GM12878 (cell line): ENCODE data around the gene ZDHHC14. TPM values are rescaled to one million over a fixed set of nuclear protein-coding genes. Genes with fewer than 3 reads are reported as not detected.

Experiments used
- ATAC-seq: fragments of 200-7000 bp; cut with Tn5 transposase; 3 replicates; pipeline ENCODE4 v1.9.1; 2020; ENCODE audit warnings: mild to moderate bottlenecking, moderate library complexity
- BruUV-seq: library from RNA; stranded (reverse); fragments of 400-500 nt; replicated peaks from 2 replicates; lab custom pipeline; 2021; lab: Mats Ljungman, UMichigan
- CTCF ChIA-PET: fragments of 300-600 bp; sonication (Branson Sonifier 250); formaldehyde crosslinking; extraction: SDS; loops from one replicate; lab custom pipeline; 2021; ENCODE audit warnings: inconsistent platforms; lab: Yijun Ruan, JAX
- POLR2A ChIA-PET: fragments of 350-600 bp; formaldehyde crosslinking; extraction: SDS; loops from one replicate; lab custom pipeline; 2021; ENCODE audit warnings: inconsistent platforms; lab: Charles Lee
- RAD21 ChIA-PET: fragments of 300-600 bp; sonication (Branson Sonifier 250); formaldehyde crosslinking; loops from one replicate; lab custom pipeline; 2023; ENCODE audit warnings: antibody characterized with exemption; ENCODE audit not compliant: unreplicated experiment; lab: Charles Lee
- SMC1A ChIA-PET: fragments of 300-600 bp; sonication (Branson Sonifier 250); formaldehyde crosslinking; loops from one replicate; lab custom pipeline; 2023; ENCODE audit not compliant: unreplicated experiment, uncharacterized antibody; lab: Charles Lee
- DNase-seq: peaks from one replicate; pipeline ENCODE4 v3.0.0-alpha.2; 2011; ENCODE audit warnings: low read depth, low spot score
- FAIRE-seq: peaks from 3 replicates; lab custom pipeline; 2011; peaks lifted over from hg19 to GRCh38; lab: Jason Lieb, UNC
- H2AFZ ChIP-seq: 2 replicates; pipeline ENCODE4 v1.6.0; 2011; ENCODE audit warnings: low read depth, low read length, control low read depth; ENCODE audit not compliant: control insufficient read depth
- H3K27ac ChIP-seq: 2 replicates; pipeline ENCODE4 v1.5.1; 2011; ENCODE audit warnings: control low read depth; ENCODE audit not compliant: control insufficient read depth, insufficient read depth
- H3K27me3 ChIP-seq, 2 experiments: replicated peaks in 1 of 2; 2 replicates each; pipeline versions ENCODE4 v1.6.0 to v1.6.1; 2011; ENCODE audit warnings: low read length in 1 of 2; ENCODE audit not compliant: control insufficient read depth in 2 of 2, insufficient read depth in 2 of 2
- H3K36me3 ChIP-seq, 2 experiments: 2 replicates each; pipeline ENCODE4 v1.5.1; 2011; ENCODE audit warnings: low read length in 1 of 2; ENCODE audit not compliant: control insufficient read depth in 2 of 2, insufficient read depth in 2 of 2
- H3K4me1 ChIP-seq: 2 replicates; pipeline ENCODE4 v1.6.1; 2011; ENCODE audit warnings: mild to moderate bottlenecking, low read length, moderate library complexity, mixed read lengths; ENCODE audit not compliant: control insufficient read depth, insufficient read depth
- H3K4me2 ChIP-seq: 2 replicates; pipeline ENCODE4 v1.6.0; 2011; ENCODE audit warnings: control low read depth; ENCODE audit not compliant: control insufficient read depth, insufficient read depth
- H3K4me3 ChIP-seq: fragments of 200-600 bp; sonication (generic); 2 replicates; pipeline ENCODE4 v1.5.1; 2016
- H3K79me2 ChIP-seq: 2 replicates; pipeline ENCODE4 v1.6.0; 2011; ENCODE audit warnings: low read length; ENCODE audit not compliant: control insufficient read depth, insufficient read depth
- H3K9ac ChIP-seq: 2 replicates; pipeline ENCODE4 v1.8.0; 2011; ENCODE audit warnings: low read length, control low read depth, mixed read lengths; ENCODE audit not compliant: control insufficient read depth, insufficient read depth
- H3K9me3 ChIP-seq: replicated peaks from 3 replicates; pipeline ENCODE4 v1.5.1; 2011; ENCODE audit warnings: mild to moderate bottlenecking, low read length; ENCODE audit not compliant: control insufficient read depth, insufficient read depth
- H4K20me1 ChIP-seq: 2 replicates; pipeline ENCODE4 v1.6.0; 2011; ENCODE audit not compliant: control insufficient read depth, insufficient read depth
- BMI1 ChIP-seq: fragments of 450-650 bp; IDR thresholded peaks from 2 replicates; pipeline ENCODE4 v1.6.1; 2016; ENCODE audit warnings: mild to moderate bottlenecking, moderate library complexity, borderline replicate concordance
- EP300 ChIP-seq, 2 experiments: fragments of 150-350 bp in 1 of 2; IDR thresholded peaks; 2 replicates each; pipeline ENCODE4 v1.6.1; 2011 to 2012; ENCODE audit warnings: low read depth in 2 of 2, low read length in 2 of 2, borderline replicate concordance in 1 of 2, improper control_type of control experiment in 1 of 2, inconsistent platforms in 1 of 2; ENCODE audit not compliant: control insufficient read depth in 1 of 2
- EZH2 ChIP-seq: IDR thresholded peaks from 2 replicates; pipeline ENCODE4 v1.6.1; 2012; ENCODE audit warnings: low read depth, mild to moderate bottlenecking, control low read depth, inconsistent platforms, low read length, borderline replicate concordance; ENCODE audit not compliant: control insufficient read depth
- MEF2B ChIP-seq: fragments of 450-650 bp; IDR thresholded peaks from 2 replicates; pipeline ENCODE4 v1.6.1; 2018; ENCODE audit warnings: mild to moderate bottlenecking, moderate library complexity; ENCODE audit not compliant: partially characterized antibody, poor library complexity, severe bottlenecking
- MTA3 ChIP-seq: IDR thresholded peaks from 2 replicates; pipeline ENCODE4 v1.6.1; 2012; ENCODE audit warnings: low read length, inconsistent platforms, borderline replicate concordance
- NFYA ChIP-seq: IDR thresholded peaks from 2 replicates; pipeline ENCODE4 v1.6.1; 2011; ENCODE audit warnings: low read depth, mild to moderate bottlenecking, low read length, improper control_type of control experiment, borderline replicate concordance
- NR2C1 ChIP-seq: fragments of 450-650 bp; IDR thresholded peaks from 2 replicates; pipeline ENCODE4 v1.6.1; 2017; ENCODE audit warnings: antibody characterized with exemption, mild to moderate bottlenecking, moderate library complexity
- PAX8 ChIP-seq: fragments of 450-650 bp; IDR thresholded peaks from 2 replicates; pipeline ENCODE4 v1.6.1; 2017; ENCODE audit warnings: mild to moderate bottlenecking, moderate library complexity
- STAT1 ChIP-seq: fragments of 450-650 bp; conservative IDR thresholded peaks from 2 replicates; pipeline ENCODE4 v1.6.1; 2014; ENCODE audit warnings: antibody characterized with exemption, mild to moderate bottlenecking
- WGBS: methylation state at CpG from one replicate; pipeline ENCODE4 v1.1.6; 2016; ENCODE audit warnings: low lambda C conversion rate; ENCODE audit not compliant: insufficient replicate concordance, insufficient coverage; ENCODE audit errors: missing lambda C conversion rate; 5-methylcytosine and 5-hydroxymethylcytosine counted together
- in situ Hi-C: fragments of 300-500 bp; cut with MboI; formaldehyde crosslinking; loops from 9 replicates; pipeline ENCODE4 v1.14.3; 2018; ENCODE audit warnings: mixed read lengths
- intact Hi-C: fragments of 100-400 bp; cut with micrococcal nuclease; formaldehyde crosslinking; loops from one replicate; pipeline ENCODE4 v1.14.2; 2022; ENCODE audit not compliant: unreplicated experiment
- polyA plus RNA-seq, 11 experiments: library from polyadenylated mRNA; depleted of rRNA in 4 of 11; unstranded in 6 of 11; stranded (reverse) in 5 of 11; fragments of >200 nt; fragmentation: Nextera tagmentation in 4 of 11; fragmentation: Illumina TruSeq in 1 of 11; extraction: Ambion mirVana in 4 of 11; extraction: Trizol in 1 of 11; gene quantifications; 1 replicate in 1 of 11; 2 replicates in 10 of 11; pipeline versions ENCODE4 v1.2.1 to v1.2.3, GENCODE V29; 2011 to 2016; ENCODE audit warnings: inconsistent platforms in 2 of 11, missing spikeins in 2 of 11, low read depth in 1 of 11
- total RNA-seq, 4 experiments: library from RNA; depleted of rRNA in 3 of 4; stranded (reverse); fragments of >200 nt in 3 of 4; fragmentation: Illumina TruSeq in 1 of 4; extraction: Trizol in 1 of 4; gene quantifications; 2 replicates each; pipeline versions ENCODE4 v1.2.1 to v1.2.3, GENCODE V29; 2013 to 2021
- TF ChIP-seq, protein P1 (sequence below): fragments of 450-650 bp; IDR thresholded peaks from 2 replicates; pipeline ENCODE4 v1.6.1; 2014; ENCODE audit warnings: mild to moderate bottlenecking
- TF ChIP-seq, protein P2 (sequence below): IDR thresholded peaks from 2 replicates; pipeline ENCODE4 v1.6.1; 2011; ENCODE audit warnings: low read depth, low read length, improper control_type of control experiment, borderline replicate concordance

Gene ZDHHC14
- total and polyA plus RNA-seq, 10 of the 15 experiments (the other 5 are each of a cell fraction or from before 2014, with no cell fraction given): 0.15 to 16.0 (median 0.76) TPM; not detected in 1

DNA sequence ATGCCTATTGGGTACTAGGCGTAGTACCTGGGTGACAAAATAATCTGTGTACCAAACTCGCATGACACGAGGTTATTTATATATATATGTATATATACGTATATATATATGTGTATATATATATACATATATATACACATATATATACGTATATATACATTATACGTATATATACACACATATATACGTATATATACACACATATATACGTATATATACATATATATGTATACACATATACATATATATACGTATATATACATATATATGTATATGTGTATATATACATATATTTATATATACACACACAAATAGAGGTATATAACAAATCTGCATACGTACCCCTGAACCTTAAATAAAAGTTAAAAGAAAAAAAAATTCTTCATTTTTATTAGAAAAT lies 103.2 kb downstream of the ZDHHC14 start:
- TF ChIP-seq, protein P1, sequence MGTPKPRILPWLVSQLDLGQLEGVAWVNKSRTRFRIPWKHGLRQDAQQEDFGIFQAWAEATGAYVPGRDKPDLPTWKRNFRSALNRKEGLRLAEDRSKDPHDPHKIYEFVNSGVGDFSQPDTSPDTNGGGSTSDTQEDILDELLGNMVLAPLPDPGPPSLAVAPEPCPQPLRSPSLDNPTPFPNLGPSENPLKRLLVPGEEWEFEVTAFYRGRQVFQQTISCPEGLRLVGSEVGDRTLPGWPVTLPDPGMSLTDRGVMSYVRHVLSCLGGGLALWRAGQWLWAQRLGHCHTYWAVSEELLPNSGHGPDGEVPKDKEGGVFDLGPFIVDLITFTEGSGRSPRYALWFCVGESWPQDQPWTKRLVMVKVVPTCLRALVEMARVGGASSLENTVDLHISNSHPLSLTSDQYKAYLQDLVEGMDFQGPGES: no peak
- TF ChIP-seq BMI1 (no peak), NR2C1 (no peak), MEF2B (no peak), NFYA (no peak), PAX8 (no peak), EZH2 (no peak), MTA3 (no peak), EP300 (IDR thresholded peaks at IDR 0.05; ENCODE audit: borderline replicate concordance in 1 of 2, control insufficient read depth in 1 of 2, low read depth in 2 of 2, low read length in 2 of 2) (no peak), STAT1 (no peak)
- TF ChIP-seq, protein P2, sequence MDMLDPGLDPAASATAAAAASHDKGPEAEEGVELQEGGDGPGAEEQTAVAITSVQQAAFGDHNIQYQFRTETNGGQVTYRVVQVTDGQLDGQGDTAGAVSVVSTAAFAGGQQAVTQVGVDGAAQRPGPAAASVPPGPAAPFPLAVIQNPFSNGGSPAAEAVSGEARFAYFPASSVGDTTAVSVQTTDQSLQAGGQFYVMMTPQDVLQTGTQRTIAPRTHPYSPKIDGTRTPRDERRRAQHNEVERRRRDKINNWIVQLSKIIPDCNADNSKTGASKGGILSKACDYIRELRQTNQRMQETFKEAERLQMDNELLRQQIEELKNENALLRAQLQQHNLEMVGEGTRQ: no peak
- Histone ChIP-seq H3K27ac (no peak overlapping the region), H4K20me1 (no peaks in the 10 kb centered on the region), H3K4me2 (no peak overlapping the region), H2AFZ (no peak overlapping the region), H3K9ac (no peak overlapping the region), H3K36me3 (no peaks in the 10 kb centered on the region), H3K4me3 (no peak overlapping the region), H3K79me2 (no peaks in the 10 kb centered on the region), H3K27me3 (no peaks in the 10 kb centered on the region), H3K4me1 (no peaks in the 10 kb centered on the region), H3K9me3 (no peaks in the 10 kb centered on the region)
- POLR2A ChIA-PET: no interaction called here
- SMC1A ChIA-PET: no interaction called here
- intact Hi-C loops (no loop called here), in situ Hi-C loops (no loop called here)
- DNase-seq: no peak
- no peak for FAIRE-seq
- no peak for ATAC-seq
- RAD21 ChIA-PET: no interaction called here
- BruUV-seq: no TSS peak
- WGBS: 59% methylated on average over 10 of the region's 10 CpGs
- CTCF ChIA-PET: no interaction called here
